Measurements from ENCODE around the gene TMEM38B. TPM values are rescaled to one million over a fixed set of nuclear protein-coding genes. Genes with fewer than 3 reads are reported as not detected.
A peak's percentile ranks its signal among the peaks of the same experiment; 100 is the strongest.

TMEM38B gene
- polyA plus RNA-seq, 1 experiment: 7.5 TPM

- ChIA-PET CTCF (no interaction called here), POLR2A (interaction anchor here (0.7 kb wide), 1 partner anchor 44 kb away, joined by 4 read pairs; no protein-coding TSS in a partner anchor)
- H3K4me3 ChIP-seq (ENCODE audit: low read depth, low read length): no peak overlapping the region
- DNase-seq (ENCODE audit: low read depth, low spot score): no peak
- H3K27ac ChIP-seq (ENCODE audit: low read depth, low read length): no peak overlapping the region
- TF ChIP-seq CTCF (IDR thresholded peaks at IDR 0.05; ENCODE audit: low read depth, low read length): no peak
- no peaks in the 10 kb centered on the region for H3K9me3 ChIP-seq (ENCODE audit: control insufficient read depth, insufficient read depth, low read length)
- H3K27me3 ChIP-seq (ENCODE audit: control insufficient read depth, insufficient read depth, low read length): no peaks in the 10 kb centered on the region
Observed at GRCh38 chr9:105681313-105681712, 13.0 kb upstream of the TMEM38B start.

GRCh38 chr9:105681724-105682123 lies 12.6 kb upstream of the TMEM38B start:
- CTCF ChIA-PET: no interaction called here
- POLR2A ChIA-PET: interaction anchor here (0.7 kb wide), 1 partner anchor 43 kb away, joined by 4 read pairs; no protein-coding TSS in a partner anchor
- no peak overlapping the region for H3K4me3 ChIP-seq (ENCODE audit: low read depth, low read length)
- no peak for TF ChIP-seq CTCF (IDR thresholded peaks at IDR 0.05; ENCODE audit: low read depth, low read length)
- DNase-seq (ENCODE audit: low read depth, low spot score): no peak
- no peaks in the 10 kb centered on the region for H3K9me3 ChIP-seq (ENCODE audit: control insufficient read depth, insufficient read depth, low read length)
- no peaks in the 10 kb centered on the region for H3K27me3 ChIP-seq (ENCODE audit: control insufficient read depth, insufficient read depth, low read length)
- no peak overlapping the region for H3K27ac ChIP-seq (ENCODE audit: low read depth, low read length)

GRCh38 chr9:105683688-105684275 lies 10.6 kb upstream of the TMEM38B start:
- DNase-seq (ENCODE audit: low read depth, low spot score): no peak
- ChIA-PET CTCF (no interaction called here), POLR2A (no interaction called here)
- Histone ChIP-seq H3K4me3 (ENCODE audit: low read depth, low read length) (no peak overlapping the region), H3K27me3 (ENCODE audit: control insufficient read depth, insufficient read depth, low read length) (peaks cover 6% of the 10 kb centered on the region), H3K9me3 (ENCODE audit: control insufficient read depth, insufficient read depth, low read length) (no peaks in the 10 kb centered on the region), H3K27ac (ENCODE audit: low read depth, low read length) (no peak overlapping the region)
- TF ChIP-seq CTCF (IDR thresholded peaks at IDR 0.05; ENCODE audit: low read depth, low read length): no peak

GRCh38 chr9:105686936-105687335 lies 7.4 kb upstream of the TMEM38B start:
- DNase-seq (ENCODE audit: low read depth, low spot score): no peak
- no peak overlapping the region for H3K4me3 ChIP-seq (ENCODE audit: low read depth, low read length)
- no peaks in the 10 kb centered on the region for H3K9me3 ChIP-seq (ENCODE audit: control insufficient read depth, insufficient read depth, low read length)
- ChIA-PET POLR2A (no interaction called here), CTCF (interaction anchor here (0.7 to 1.7 kb wide), 2 partner anchors 9 to 48 kb away, joined by 3 to 4 read pairs; no protein-coding TSS in a partner anchor)
- no peak for TF ChIP-seq CTCF (IDR thresholded peaks at IDR 0.05; ENCODE audit: low read depth, low read length)
- H3K27ac ChIP-seq (ENCODE audit: low read depth, low read length): no peak overlapping the region
- peaks cover 6% of the 10 kb centered on the region for H3K27me3 ChIP-seq (ENCODE audit: control insufficient read depth, insufficient read depth, low read length)

- no peaks in the 10 kb centered on the region; the same call in 1 of the 2 replicates for H3K9me3 ChIP-seq (ENCODE audit: control insufficient read depth, insufficient read depth, low read length)
- peaks cover 14% of the 10 kb centered on the region for H3K27me3 ChIP-seq (ENCODE audit: control insufficient read depth, insufficient read depth, low read length)
- CTCF ChIA-PET: interaction anchor here (0.6 to 4.3 kb wide), 7 partner anchors 11 to 265 kb away, joined by 3 to 16 read pairs (median 3); no protein-coding TSS in a partner anchor
- POLR2A ChIA-PET: interaction anchor here (0.6 kb wide), 1 partner anchor 1800 kb away, joined by 3 read pairs; no protein-coding TSS in a partner anchor
- no peak overlapping the region for H3K4me3 ChIP-seq (ENCODE audit: low read depth, low read length)
- peak; percentile 65 for TF ChIP-seq CTCF (IDR thresholded peaks at IDR 0.05; ENCODE audit: low read depth, low read length)
- H3K27ac ChIP-seq (ENCODE audit: low read depth, low read length): no peak overlapping the region
- DNase-seq (ENCODE audit: low read depth, low spot score): no peak
Observed at GRCh38 chr9:105690742-105691141, 3.6 kb upstream of the TMEM38B start.

Data from AG04450 (cell line).